Activated T-cell treated with anti-CD3 and anti-CD28 coated beads, Interleukin-2, amount 50 U/mL, for 4 hours (primary cell): ENCODE data around the gene CFB. TPM values are rescaled to one million over a fixed set of nuclear protein-coding genes. Genes with fewer than 3 reads are reported as not detected.
"Not testable (repeated sequence)": the region's sequence is repeated elsewhere in the genome, so short reads cannot be mapped to it uniquely, and the experiment has no call there.

Experiments
- ATAC-seq, 2 donors: fragments of 200-7000 bp; cut with Tn5 transposase; one replicate each; pipeline ENCODE4 v1.10.0; 2021
- DNase-seq: peaks from one replicate; pipeline ENCODE4 v3.0.0-alpha.2; 2020
- H3K27me3 Mint-ChIP-seq: one replicate; pipeline ENCODE4 v1.8.0; 2021; ENCODE audit warnings: low read depth, mixed read lengths
- H3K36me3 Mint-ChIP-seq: one replicate; pipeline ENCODE4 v1.8.0; 2022; ENCODE audit warnings: mixed read lengths; ENCODE audit not compliant: insufficient read depth
- H3K4me1 Mint-ChIP-seq: one replicate; pipeline ENCODE4 v1.8.0; 2021; ENCODE audit warnings: low read depth, mixed read lengths
- H3K4me3 Mint-ChIP-seq: one replicate; pipeline ENCODE4 v1.8.0; 2021; ENCODE audit warnings: mild to moderate bottlenecking, moderate library complexity, mixed read lengths
- H3K9me3 Mint-ChIP-seq: one replicate; pipeline ENCODE4 v1.8.0; 2021; ENCODE audit warnings: mixed read lengths
- total RNA-seq, 3 donors: library from RNA; stranded (reverse); gene quantifications; one replicate each; pipeline ENCODE4 v1.2.1, GENCODE V29; 2021

CFB gene
- total RNA-seq, 3 donors from 2014 or later: 0.42 to 1.5 (median 1.4) TPM

- H3K4me3 Mint-ChIP-seq: no peak overlapping the region
- DNase-seq: no peak
- no peaks in the 10 kb centered on the region for H3K36me3 Mint-ChIP-seq
- no peak for ATAC-seq
- H3K9me3 Mint-ChIP-seq: no peaks in the 10 kb centered on the region
- peaks cover 3% of the 10 kb centered on the region for H3K27me3 Mint-ChIP-seq
- H3K4me1 Mint-ChIP-seq: no peaks in the 10 kb centered on the region
These were observed 17.8 kb upstream of the CFB start for GRCh38 chr6:31927863-31928671.

GRCh38 chr6:31928672-31928939 lies 17.3 kb upstream of the CFB start:
- H3K9me3 Mint-ChIP-seq: no peaks in the 10 kb centered on the region
- H3K4me1 Mint-ChIP-seq: no peaks in the 10 kb centered on the region
- no peak for DNase-seq
- no peaks in the 10 kb centered on the region for H3K36me3 Mint-ChIP-seq
- H3K4me3 Mint-ChIP-seq: no peak overlapping the region
- no peak for ATAC-seq
- peaks cover 3% of the 10 kb centered on the region for H3K27me3 Mint-ChIP-seq

- DNase-seq (no peak), ATAC-seq (no peak)
- Mint-ChIP-seq H3K9me3 (no peaks in the 10 kb centered on the region), H3K4me3 (no peak overlapping the region), H3K36me3 (no peaks in the 10 kb centered on the region), H3K4me1 (no peaks in the 10 kb centered on the region), H3K27me3 (peaks cover 3% of the 10 kb centered on the region)
These were observed 14.9 kb upstream of the CFB start for GRCh38 chr6:31930962-31931361.

GRCh38 chr6:31932137-31932536 lies 13.8 kb upstream of the CFB start:
- not testable (repeated sequence) for H3K9me3 Mint-ChIP-seq, ATAC-seq, H3K36me3 Mint-ChIP-seq, H3K27me3 Mint-ChIP-seq, DNase-seq, H3K4me3 Mint-ChIP-seq, H3K4me1 Mint-ChIP-seq

GRCh38 chr6:31933537-31933936 lies 12.4 kb upstream of the CFB start:
- Mint-ChIP-seq H3K27me3 (peaks cover 3% of the 10 kb centered on the region), H3K4me1 (no peaks in the 10 kb centered on the region), H3K9me3 (no peaks in the 10 kb centered on the region), H3K36me3 (no peaks in the 10 kb centered on the region), H3K4me3 (no peak overlapping the region)
- DNase-seq (no peak), ATAC-seq (no peak)

- Mint-ChIP-seq H3K27me3 (peaks cover 3% of the 10 kb centered on the region), H3K9me3 (no peaks in the 10 kb centered on the region), H3K36me3 (no peaks in the 10 kb centered on the region), H3K4me1 (no peaks in the 10 kb centered on the region), H3K4me3 (no peak overlapping the region)
- DNase-seq: no peak
- ATAC-seq: no peak
These were observed 10.9 kb upstream of the CFB start for GRCh38 chr6:31935021-31935420.

- no peak for ATAC-seq
- Mint-ChIP-seq H3K9me3 (no peaks in the 10 kb centered on the region), H3K36me3 (no peaks in the 10 kb centered on the region), H3K4me3 (no peak overlapping the region), H3K27me3 (peaks cover 5% of the 10 kb centered on the region), H3K4me1 (no peaks in the 10 kb centered on the region)
- no peak for DNase-seq
These were observed 10.1 kb upstream of the CFB start for GRCh38 chr6:31935823-31936222.

GRCh38 chr6:31940256-31940664 lies 5.6 kb upstream of the CFB start:
- no peak overlapping the region for H3K4me3 Mint-ChIP-seq
- H3K27me3 Mint-ChIP-seq: peaks cover 25% of the 10 kb centered on the region
- no peaks in the 10 kb centered on the region for H3K9me3 Mint-ChIP-seq
- no peak for ATAC-seq
- H3K36me3 Mint-ChIP-seq: no peaks in the 10 kb centered on the region
- DNase-seq: no peak
- H3K4me1 Mint-ChIP-seq: no peaks in the 10 kb centered on the region

GRCh38 chr6:31943742-31944141 lies 2.2 kb upstream of the CFB start:
- H3K36me3 Mint-ChIP-seq: no peaks in the 10 kb centered on the region
- H3K4me3 Mint-ChIP-seq: no peak overlapping the region
- ATAC-seq (no peak), DNase-seq (no peak)
- peaks cover 26% of the 10 kb centered on the region for H3K27me3 Mint-ChIP-seq
- H3K9me3 Mint-ChIP-seq: no peaks in the 10 kb centered on the region
- H3K4me1 Mint-ChIP-seq: peaks cover 5% of the 10 kb centered on the region

- Mint-ChIP-seq H3K4me1 (peaks cover 5% of the 10 kb centered on the region), H3K9me3 (no peaks in the 10 kb centered on the region), H3K36me3 (no peaks in the 10 kb centered on the region), H3K27me3 (peaks cover 26% of the 10 kb centered on the region), H3K4me3 (no peak overlapping the region)
- no peak for ATAC-seq
- no peak for DNase-seq
These were observed 765 bp upstream of the CFB start for GRCh38 chr6:31945154-31945506.

- Mint-ChIP-seq H3K4me3 (no peak overlapping the region), H3K27me3 (peaks cover 24% of the 10 kb centered on the region), H3K9me3 (no peaks in the 10 kb centered on the region), H3K36me3 (no peaks in the 10 kb centered on the region), H3K4me1 (peaks cover 5% of the 10 kb centered on the region)
- DNase-seq (no peak), ATAC-seq (no peak)
These were observed 533 bp downstream of the CFB start for GRCh38 chr6:31946370-31946885.

- no peak overlapping the region for H3K4me3 Mint-ChIP-seq
- H3K36me3 Mint-ChIP-seq: no peaks in the 10 kb centered on the region
- H3K9me3 Mint-ChIP-seq: no peaks in the 10 kb centered on the region
- ATAC-seq (no peak), DNase-seq (no peak)
- H3K27me3 Mint-ChIP-seq: peaks cover 22% of the 10 kb centered on the region
- H3K4me1 Mint-ChIP-seq: peaks cover 5% of the 10 kb centered on the region
These were observed 1.3 kb downstream of the CFB start for GRCh38 chr6:31947070-31947675.

GRCh38 chr6:31947864-31948263 lies 2.0 kb downstream of the CFB start:
- Mint-ChIP-seq H3K27me3 (peaks cover 15% of the 10 kb centered on the region), H3K4me3 (no peak overlapping the region), H3K36me3 (peaks cover 3% of the 10 kb centered on the region), H3K4me1 (peaks cover 5% of the 10 kb centered on the region), H3K9me3 (no peaks in the 10 kb centered on the region)
- no peak for ATAC-seq
- no peak for DNase-seq

GRCh38 chr6:31948306-31948705 lies 2.4 kb downstream of the CFB start:
- H3K4me3 Mint-ChIP-seq: no peak overlapping the region
- ATAC-seq: no peak
- H3K9me3 Mint-ChIP-seq: no peaks in the 10 kb centered on the region

GRCh38 chr6:31948753-31949413 lies 3.0 kb downstream of the CFB start:
- Mint-ChIP-seq H3K36me3 (peaks cover 13% of the 10 kb centered on the region), H3K27me3 (peaks cover 11% of the 10 kb centered on the region), H3K4me3 (no peak overlapping the region), H3K9me3 (no peaks in the 10 kb centered on the region), H3K4me1 (peaks cover 5% of the 10 kb centered on the region)
- ATAC-seq (no peak), DNase-seq (no peak)

More at GRCh38 chr6:31948306-31948705, 2.4 kb downstream of the CFB start:
- H3K4me1 Mint-ChIP-seq: peaks cover 5% of the 10 kb centered on the region
- H3K36me3 Mint-ChIP-seq: peaks cover 7% of the 10 kb centered on the region
- no peak for DNase-seq
- H3K27me3 Mint-ChIP-seq: peaks cover 14% of the 10 kb centered on the region
